Neuronal stem cell (in vitro differentiated cells): ENCODE measurements around the gene PEX5L.

Source experiments
- DNase-seq: peaks from one replicate; pipeline ENCODE4 v3.0.0-alpha.2; 2013; ENCODE audit warnings: low spot score
- H2AFZ ChIP-seq: one replicate; pipeline ENCODE4 v1.6.1; 2013; ENCODE audit warnings: mild to moderate bottlenecking, low read length, inconsistent platforms
- H2AK5ac ChIP-seq: 2 replicates; pipeline ENCODE4 v1.6.1; 2013; ENCODE audit warnings: low read depth, mild to moderate bottlenecking, inconsistent platforms, low read length, moderate library complexity, mixed read lengths
- H2BK120ac ChIP-seq: 2 replicates; pipeline ENCODE4 v1.6.1; 2013; ENCODE audit warnings: low read depth, mild to moderate bottlenecking, inconsistent platforms, low read length, moderate library complexity, mixed read lengths
- H2BK12ac ChIP-seq: one replicate; pipeline ENCODE4 v1.6.1; 2013; ENCODE audit warnings: low read length, inconsistent platforms
- H2BK15ac ChIP-seq: 2 replicates; pipeline ENCODE4 v1.6.1; 2013; ENCODE audit warnings: mild to moderate bottlenecking, low read length, inconsistent platforms, mixed read lengths
- H2BK5ac ChIP-seq: one replicate; pipeline ENCODE4 v1.6.1; 2013; ENCODE audit warnings: inconsistent platforms, mild to moderate bottlenecking, low read length, moderate library complexity
- H3K14ac ChIP-seq: one replicate; pipeline ENCODE4 v1.6.1; 2013; ENCODE audit warnings: low read length, inconsistent platforms
- H3K18ac ChIP-seq: 2 replicates; pipeline ENCODE4 v1.6.1; 2013; ENCODE audit warnings: low read length, inconsistent platforms
- H3K23ac ChIP-seq: 2 replicates; pipeline ENCODE4 v1.6.1; 2013; ENCODE audit warnings: low read depth, mild to moderate bottlenecking, mixed read lengths, low read length, inconsistent platforms; ENCODE audit not compliant: poor library complexity
- H3K27ac ChIP-seq: replicated peaks from 3 replicates; pipeline ENCODE4 v1.5.1; 2013; ENCODE audit warnings: low read length, inconsistent platforms
- H3K27me3 ChIP-seq, 3 experiments: 2 replicates each; pipeline ENCODE4 v1.6.1; 2013; ENCODE audit warnings: low read length in 3 of 3, mild to moderate bottlenecking in 2 of 3, inconsistent platforms in 1 of 3, low read depth in 1 of 3, mixed read lengths in 1 of 3, moderate library complexity in 1 of 3; ENCODE audit not compliant: control insufficient read depth in 3 of 3, insufficient read depth in 3 of 3
- H3K36me3 ChIP-seq, 2 donors: replicated peaks in 1 of 2; 2 replicates each; pipeline ENCODE4 v1.6.1; 2013; ENCODE audit warnings: low read length in 2 of 2; ENCODE audit not compliant: control insufficient read depth in 2 of 2, insufficient read depth in 2 of 2
- H3K4ac ChIP-seq: 2 replicates; pipeline ENCODE4 v1.6.1; 2013; ENCODE audit warnings: inconsistent platforms, mild to moderate bottlenecking, low read length, moderate library complexity
- H3K4me1 ChIP-seq, 2 donors: 1 replicate in 1 of 2; 2 replicates in 1 of 2; pipeline ENCODE4 v1.6.1; 2013; ENCODE audit warnings: low read length in 2 of 2, low read depth in 1 of 2; ENCODE audit not compliant: control insufficient read depth in 2 of 2, insufficient read depth in 1 of 2
- H3K4me2 ChIP-seq: one replicate; pipeline ENCODE4 v1.6.1; 2013; ENCODE audit warnings: mild to moderate bottlenecking, low read length, inconsistent platforms; ENCODE audit not compliant: insufficient read depth, poor library complexity, severe bottlenecking
- H3K4me3 ChIP-seq, 2 donors: 2 replicates each; pipeline ENCODE4 v1.5.1; 2013; ENCODE audit warnings: low read length in 2 of 2, mild to moderate bottlenecking in 2 of 2, inconsistent platforms in 1 of 2, moderate library complexity in 1 of 2
- H3K79me1 ChIP-seq: one replicate; pipeline ENCODE4 v1.6.1; 2013; ENCODE audit warnings: low read depth, mild to moderate bottlenecking, inconsistent platforms, low read length, moderate library complexity
- H3K9ac ChIP-seq: one replicate; pipeline ENCODE4 v1.6.1; 2013; ENCODE audit warnings: mild to moderate bottlenecking, low read depth, low read length, inconsistent platforms; ENCODE audit not compliant: poor library complexity
- H3K9me3 ChIP-seq, 2 donors: replicated peaks in 1 of 2; 2 replicates each; pipeline versions ENCODE3 to v1.6.1; 2013; ENCODE audit warnings: low read length in 2 of 2, mild to moderate bottlenecking in 2 of 2, inconsistent platforms in 1 of 2, low read depth in 1 of 2, mixed read lengths in 1 of 2, moderate library complexity in 1 of 2; ENCODE audit not compliant: control insufficient read depth in 2 of 2, insufficient read depth in 1 of 2
- H4K8ac ChIP-seq: one replicate; pipeline ENCODE4 v1.6.1; 2013; ENCODE audit warnings: low read depth, mild to moderate bottlenecking, inconsistent platforms, low read length, moderate library complexity
- H4K91ac ChIP-seq: one replicate; pipeline ENCODE4 v1.6.1; 2013; ENCODE audit warnings: low read length, low read depth, mild to moderate bottlenecking, inconsistent platforms; ENCODE audit not compliant: poor library complexity
- WGBS, 2 donors: extraction: QIAGEN DNeasy Blood & Tissue Kit; methylation state at CpG; one replicate each; pipeline ENCODE4 v1.1.7; 2013; ENCODE audit warnings: missing lambda C conversion rate in 2 of 2, mixed read lengths in 1 of 2; ENCODE audit not compliant: insufficient read length in 2 of 2, insufficient replicate concordance in 1 of 2; ENCODE audit errors: extremely low coverage in 2 of 2; 5-methylcytosine and 5-hydroxymethylcytosine counted together

PEX5L gene

GRCh38 chr3:179868715-179869114 lies 168.0 kb downstream of the PEX5L start:
- no peak overlapping the region for H3K14ac ChIP-seq
- no peak overlapping the region for H4K8ac ChIP-seq
- no peak overlapping the region for H3K9ac ChIP-seq
- no peak overlapping the region for H3K18ac ChIP-seq
- H2BK120ac ChIP-seq, result no peak overlapping the region
- DNase-seq, result no peak
- H2BK15ac ChIP-seq, result no peak overlapping the region
- no peaks in the 10 kb centered on the region for H3K79me1 ChIP-seq
- no peak overlapping the region for H2AK5ac ChIP-seq
- no peak overlapping the region for H3K27ac ChIP-seq
- no peak overlapping the region for H2AFZ ChIP-seq
- no peak overlapping the region for H3K4me2 ChIP-seq
- H3K36me3 ChIP-seq, result no peaks in the 10 kb centered on the region
- H3K4me1 ChIP-seq, result peaks cover 0 to 3% of the 10 kb centered on the region in 2 donors
- WGBS, 2 donors, result no CpG with 5 or more reads among the region's 5 CpGs
- no peak overlapping the region for H2BK5ac ChIP-seq
- H3K4ac ChIP-seq, result no peak overlapping the region
- no peaks in the 10 kb centered on the region for H3K9me3 ChIP-seq
- H2BK12ac ChIP-seq, result no peak overlapping the region
- no peak overlapping the region for H3K4me3 ChIP-seq
- no peak overlapping the region for H3K23ac ChIP-seq
- H4K91ac ChIP-seq, result no peak overlapping the region
- H3K27me3 ChIP-seq, result peaks cover 0 to 3% (median 0%) of the 10 kb centered on the region in 3 experiments

GRCh38 chr3:179867961-179868360 lies 168.8 kb downstream of the PEX5L start:
- H3K14ac ChIP-seq, result no peak overlapping the region
- no peak overlapping the region for H3K18ac ChIP-seq
- H4K91ac ChIP-seq, result no peak overlapping the region
- no peak for DNase-seq
- no peak overlapping the region for H3K27ac ChIP-seq
- no peak overlapping the region for H2BK120ac ChIP-seq
- no peaks in the 10 kb centered on the region for H3K36me3 ChIP-seq
- no peak overlapping the region for H3K4ac ChIP-seq
- H3K23ac ChIP-seq, result no peak overlapping the region
- H2AK5ac ChIP-seq, result no peak overlapping the region
- no peak overlapping the region for H2AFZ ChIP-seq
- H2BK12ac ChIP-seq, result no peak overlapping the region
- H2BK15ac ChIP-seq, result no peak overlapping the region
- no peak overlapping the region for H3K4me3 ChIP-seq
- no peak overlapping the region for H3K4me2 ChIP-seq
- no peak overlapping the region for H4K8ac ChIP-seq
- H3K9ac ChIP-seq, result no peak overlapping the region
- H3K4me1 ChIP-seq, result peaks cover 0 to 3% of the 10 kb centered on the region in 2 donors
- H2BK5ac ChIP-seq, result no peak overlapping the region
- H3K27me3 ChIP-seq, result peaks cover 0 to 3% (median 0%) of the 10 kb centered on the region in 3 experiments
- H3K79me1 ChIP-seq, result no peaks in the 10 kb centered on the region
- H3K9me3 ChIP-seq, result no peaks in the 10 kb centered on the region
- no CpG with 5 or more reads among the region's 1 CpG for WGBS, 2 donors

- no peak overlapping the region for H3K4me3 ChIP-seq
- H3K23ac ChIP-seq, result no peak overlapping the region
- no peak overlapping the region for H2AK5ac ChIP-seq
- no peak overlapping the region for H3K18ac ChIP-seq
- H3K9me3 ChIP-seq, result no peaks in the 10 kb centered on the region
- no peak overlapping the region for H3K27ac ChIP-seq
- H4K8ac ChIP-seq, result no peak overlapping the region
- no peaks in the 10 kb centered on the region for H3K4me1 ChIP-seq
- H4K91ac ChIP-seq, result no peak overlapping the region
- no peak for DNase-seq
- no peak overlapping the region for H2BK15ac ChIP-seq
- no peaks in the 10 kb centered on the region for H3K36me3 ChIP-seq
- no peak overlapping the region for H2BK12ac ChIP-seq
- H3K9ac ChIP-seq, result no peak overlapping the region
- no peak overlapping the region for H2BK120ac ChIP-seq
- H2AFZ ChIP-seq, result no peak overlapping the region
- no peak overlapping the region for H3K14ac ChIP-seq
- no CpG with 5 or more reads among the region's 5 CpGs for WGBS, 2 donors
- H3K79me1 ChIP-seq, result no peaks in the 10 kb centered on the region
- H2BK5ac ChIP-seq, result no peak overlapping the region
- H3K27me3 ChIP-seq, result peaks cover 0 to 3% (median 0%) of the 10 kb centered on the region in 3 experiments
- no peak overlapping the region for H3K4me2 ChIP-seq
- no peak overlapping the region for H3K4ac ChIP-seq
Observed at GRCh38 chr3:179865861-179866505, 170.8 kb downstream of the PEX5L start.

- H3K14ac ChIP-seq, result no peak overlapping the region
- no peak overlapping the region for H2BK120ac ChIP-seq
- no peak overlapping the region for H3K27ac ChIP-seq
- no peak overlapping the region for H2BK5ac ChIP-seq
- H3K4ac ChIP-seq, result no peak overlapping the region
- no peak overlapping the region for H2BK15ac ChIP-seq
- no peak overlapping the region for H2AFZ ChIP-seq
- no CpG with 5 or more reads among the region's 4 CpGs for WGBS, 2 donors
- H3K79me1 ChIP-seq, result no peaks in the 10 kb centered on the region
- no peak overlapping the region for H4K91ac ChIP-seq
- no peaks in the 10 kb centered on the region for H3K36me3 ChIP-seq
- no peaks in the 10 kb centered on the region for H3K9me3 ChIP-seq
- H2AK5ac ChIP-seq, result no peak overlapping the region
- no peak for DNase-seq
- H3K27me3 ChIP-seq, result no peaks in the 10 kb centered on the region
- no peak overlapping the region for H3K4me2 ChIP-seq
- H3K18ac ChIP-seq, result no peak overlapping the region
- no peak overlapping the region for H2BK12ac ChIP-seq
- H3K23ac ChIP-seq, result no peak overlapping the region
- no peaks in the 10 kb centered on the region for H3K4me1 ChIP-seq
- H3K9ac ChIP-seq, result no peak overlapping the region
- no peak overlapping the region for H3K4me3 ChIP-seq
- H4K8ac ChIP-seq, result no peak overlapping the region
Observed at GRCh38 chr3:179861953-179862352, 174.8 kb downstream of the PEX5L start.
